Activated gamma-delta T cell treated with Interleukin-2 at 50 U/mL for 16 hours (primary cell): ENCODE results near the gene SLC25A33.
"Not testable (repeated sequence)": the region's sequence is repeated elsewhere in the genome, so short reads cannot be mapped to it uniquely, and the experiment has no call there.

Source experiments
- DNase-seq: peaks from one replicate; pipeline ENCODE4 v3.0.0-alpha.2; 2020

SLC25A33 gene

DNA sequence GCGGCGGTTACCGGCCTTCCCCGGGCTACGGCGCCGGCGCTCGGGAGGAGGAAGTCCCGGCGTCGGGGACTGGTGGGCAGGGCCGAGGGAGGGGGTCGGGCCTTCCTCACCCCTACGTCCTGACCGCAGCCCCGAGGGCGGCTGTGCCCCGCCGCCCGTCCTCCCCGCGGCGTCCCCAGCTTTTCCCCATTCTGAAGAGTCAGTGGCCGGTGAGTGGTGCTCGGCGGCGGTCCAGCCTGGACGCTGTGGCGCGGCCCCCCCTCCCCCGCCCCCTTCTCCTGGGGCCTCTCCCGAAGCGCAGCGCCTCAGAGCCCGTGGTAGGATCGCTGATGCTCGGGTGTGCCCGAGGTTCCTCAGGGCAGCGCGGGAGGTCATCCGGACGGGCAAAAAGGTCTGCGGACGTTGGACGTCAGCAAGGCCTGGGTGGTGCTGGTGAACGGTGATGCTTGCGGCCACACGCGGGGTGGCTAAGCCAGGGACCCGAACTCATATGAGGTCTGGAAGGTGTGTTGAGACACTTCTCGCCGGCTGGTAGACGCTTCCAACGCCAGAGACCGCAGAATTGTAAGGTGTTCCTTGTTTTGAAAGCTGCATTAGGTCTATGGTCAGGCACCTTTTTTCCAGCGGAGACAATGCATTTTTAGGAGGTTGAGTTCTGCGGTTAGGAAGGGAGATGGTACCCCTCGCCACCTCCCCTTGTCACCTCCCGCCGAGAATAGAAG lies 725 bp downstream of the SLC25A33 start:
- DNase-seq = peak; percentile 40

DNA sequence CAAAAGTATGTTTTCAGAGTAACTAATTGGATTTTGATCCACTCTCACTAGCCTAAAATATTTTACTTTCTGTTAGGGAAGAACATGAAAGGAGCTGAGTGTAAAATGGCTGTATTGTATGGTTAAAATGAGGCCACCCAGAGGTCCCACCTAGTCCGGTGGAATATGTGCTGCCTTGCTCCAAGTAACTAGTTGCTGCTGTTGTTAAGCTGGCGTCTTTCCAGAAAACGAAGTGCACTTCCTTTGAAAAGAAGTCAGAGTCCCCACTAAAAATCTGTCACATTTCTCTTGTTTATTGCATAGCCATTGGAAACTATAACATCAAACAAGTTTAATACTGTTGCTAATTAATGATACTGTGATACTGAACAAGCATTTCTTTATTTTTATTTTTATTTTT lies 3.2 kb downstream of the SLC25A33 start:
- DNase-seq = no peak

DNA sequence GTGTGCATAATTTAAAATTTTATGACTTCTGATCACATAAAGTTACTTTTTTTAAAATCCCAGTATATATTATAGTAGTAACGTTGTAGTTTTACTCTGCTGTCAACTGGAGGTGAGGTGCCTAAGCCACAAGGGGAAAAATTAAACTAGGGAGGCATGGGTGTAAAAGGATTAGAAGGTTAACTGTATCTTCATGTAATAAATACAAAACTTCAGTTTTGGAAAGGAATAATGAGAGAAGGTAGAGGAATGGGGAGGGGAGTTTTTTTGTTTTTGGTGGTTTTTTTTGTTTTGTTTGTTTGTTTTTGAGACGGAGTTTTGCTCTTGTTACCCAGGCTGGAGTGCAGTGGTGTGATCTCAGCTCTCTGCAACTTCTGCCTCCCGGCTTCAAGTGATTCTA lies 5.7 kb downstream of the SLC25A33 start:
- DNase-seq = no peak

DNA sequence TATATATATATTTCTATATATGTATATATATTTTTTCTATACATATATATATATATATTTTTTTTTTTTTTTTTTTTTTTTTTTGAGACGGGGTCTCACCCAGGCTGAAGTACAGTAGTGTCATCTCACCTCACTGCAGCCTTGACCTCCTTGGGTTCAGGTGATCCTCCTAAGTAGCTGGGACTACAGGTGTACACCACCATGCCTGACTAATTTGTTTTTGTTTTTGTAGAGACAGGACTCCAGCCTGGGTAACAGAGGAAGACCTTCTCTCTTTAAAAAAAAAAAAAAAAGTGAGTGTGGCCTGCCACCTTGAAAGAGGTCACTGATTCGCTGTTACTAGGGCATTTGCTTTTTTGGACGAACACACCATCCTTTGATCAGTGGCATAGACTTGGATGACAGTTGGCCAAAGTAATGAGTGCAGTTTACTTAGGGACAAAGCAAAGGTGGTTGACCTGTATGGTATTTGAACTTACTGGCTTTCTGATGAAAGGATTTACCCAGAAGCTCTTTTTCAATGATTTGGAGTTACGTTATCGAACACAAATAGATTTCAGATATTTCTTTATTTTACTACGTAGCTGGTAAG lies 10.8 kb downstream of the SLC25A33 start:
- no peak for DNase-seq

DNA sequence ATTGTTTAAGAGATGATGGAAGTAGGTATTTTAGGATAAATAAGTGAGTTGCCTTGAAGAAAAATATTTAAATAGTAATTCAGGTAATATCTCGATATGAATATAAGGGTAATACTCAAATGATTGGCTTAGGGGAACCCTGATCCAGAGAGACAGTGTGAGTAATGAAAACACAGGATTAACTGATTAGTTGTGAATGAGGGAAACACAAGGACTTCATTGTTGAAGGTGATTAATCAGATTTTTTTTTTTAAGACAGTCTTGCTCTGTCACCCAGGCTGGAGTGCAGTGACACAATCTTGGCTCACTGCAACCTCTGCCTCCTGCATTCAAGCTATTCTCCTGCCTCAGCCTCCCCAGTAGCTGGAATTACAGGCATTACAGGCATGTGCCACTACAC lies 12.7 kb downstream of the SLC25A33 start:
- DNase-seq = no peak

DNA sequence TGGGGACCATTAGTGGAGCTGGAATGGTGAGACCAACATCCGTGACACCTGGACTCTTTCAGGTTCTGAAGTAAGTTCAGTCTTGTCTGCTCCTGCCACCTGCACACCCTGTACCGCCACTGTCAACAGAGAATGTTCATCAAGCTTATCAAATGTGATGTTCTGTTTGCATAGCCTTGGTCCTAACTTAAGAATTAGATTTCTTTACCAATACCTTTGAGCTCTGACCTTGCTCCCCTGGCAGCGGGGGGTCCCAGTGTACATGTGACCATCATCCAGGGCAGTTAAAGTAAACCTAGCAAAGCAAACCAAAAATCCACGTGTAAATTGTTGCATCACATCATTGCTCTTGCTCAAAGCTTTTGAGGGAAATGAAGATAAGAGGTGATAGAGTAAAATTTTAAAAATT lies 14.5 kb downstream of the SLC25A33 start:
- DNase-seq = no peak

DNA sequence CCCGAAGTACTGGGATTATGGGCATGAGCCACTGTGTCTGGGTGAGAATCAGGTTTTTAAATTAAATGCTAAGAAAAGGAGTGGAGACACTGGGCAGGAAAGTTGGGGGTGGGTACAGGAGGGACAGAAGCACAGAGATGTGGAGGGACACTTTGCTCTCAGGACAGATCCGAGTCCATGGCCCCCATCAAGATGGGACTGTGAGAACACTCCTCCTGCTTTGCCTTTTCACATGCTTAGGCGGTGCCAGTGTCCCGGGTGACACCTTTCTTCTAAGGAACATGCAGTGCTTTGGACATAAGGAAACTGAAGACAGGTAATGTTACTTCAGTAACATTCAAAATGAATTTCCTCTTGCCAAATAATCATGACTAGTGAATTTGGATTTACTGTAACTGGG lies 16.7 kb downstream of the SLC25A33 start:
- no peak for DNase-seq

DNA sequence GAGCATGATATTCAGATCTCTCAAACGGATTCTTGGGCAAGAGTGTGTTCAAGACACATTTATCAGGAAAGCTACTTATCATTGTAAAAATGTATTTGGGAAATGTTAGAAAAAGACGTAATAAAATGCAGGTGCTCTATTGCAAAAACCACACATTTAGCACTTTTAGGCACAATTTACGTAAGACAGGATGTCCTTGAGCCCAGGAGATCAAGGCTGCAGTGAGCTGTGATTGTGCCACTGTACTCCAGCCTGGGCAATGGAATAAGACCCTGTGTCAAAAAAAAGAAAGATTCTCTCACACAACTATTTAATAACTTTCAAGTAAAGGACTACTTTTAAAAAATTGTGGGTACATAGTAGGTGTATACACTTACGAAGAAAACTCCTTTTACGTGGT lies 18.4 kb downstream of the SLC25A33 start:
- no peak for DNase-seq

DNA sequence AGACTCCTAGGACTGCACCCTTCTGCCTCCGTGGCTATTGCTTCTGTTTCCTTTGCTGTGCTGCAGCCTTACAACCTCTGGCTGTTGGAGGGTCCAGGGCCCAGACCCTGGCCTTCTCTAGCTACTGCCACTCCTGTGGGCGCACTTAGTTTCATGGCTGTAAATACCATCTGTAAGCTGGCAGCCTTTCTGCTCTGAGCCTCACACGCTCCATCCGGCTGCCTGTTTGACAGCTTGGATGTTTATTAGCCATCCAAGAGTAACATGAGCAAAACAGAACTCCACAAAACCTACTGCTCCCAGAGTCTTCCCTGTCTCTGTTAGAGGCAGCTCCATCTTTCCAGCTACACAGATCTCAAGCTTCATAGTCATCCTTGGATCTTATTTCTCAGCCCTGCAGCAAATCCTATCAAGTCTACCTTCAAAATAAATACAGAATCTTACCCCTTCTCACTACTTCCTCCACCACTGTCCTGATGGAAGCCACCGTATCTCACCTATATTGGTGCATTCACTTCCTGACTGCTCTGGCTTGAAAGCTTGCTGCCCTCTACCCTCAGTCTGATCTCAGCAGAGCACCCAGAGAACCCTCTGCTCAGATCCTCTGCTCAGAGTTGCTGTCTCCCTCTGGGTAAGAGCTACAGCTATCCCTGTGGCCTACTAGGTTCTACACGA lies 19.1 kb downstream of the SLC25A33 start:
- peak; percentile 12 for DNase-seq

DNA sequence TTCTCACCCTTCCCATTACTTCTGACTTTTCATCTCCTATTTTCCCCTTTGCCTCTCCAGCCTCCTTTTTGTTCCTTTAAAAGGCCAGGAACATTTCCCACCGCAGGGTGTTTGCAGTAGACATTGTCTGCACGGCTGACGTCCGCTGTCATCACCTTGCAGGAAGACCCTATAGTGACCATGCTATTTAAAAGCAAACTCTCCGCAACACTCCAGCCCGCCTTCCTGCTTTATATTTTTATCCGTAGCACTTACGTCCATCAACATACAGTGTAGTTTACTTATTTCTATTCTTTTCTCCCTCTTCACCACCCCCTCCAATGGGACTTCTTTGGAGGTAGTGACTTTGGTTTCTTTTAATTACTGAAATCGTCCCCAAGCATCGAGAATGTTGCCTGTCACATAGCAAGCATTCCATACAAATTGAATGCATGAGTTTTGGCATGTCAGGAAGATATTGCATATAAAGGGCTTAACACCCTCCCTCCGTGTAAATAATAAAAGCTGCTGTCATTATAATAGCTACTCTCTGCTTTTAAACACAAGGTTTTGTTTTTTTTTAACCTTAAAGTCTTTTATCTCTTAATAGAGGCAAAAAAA lies 19.8 kb downstream of the SLC25A33 start:
- DNase-seq = no peak

DNA sequence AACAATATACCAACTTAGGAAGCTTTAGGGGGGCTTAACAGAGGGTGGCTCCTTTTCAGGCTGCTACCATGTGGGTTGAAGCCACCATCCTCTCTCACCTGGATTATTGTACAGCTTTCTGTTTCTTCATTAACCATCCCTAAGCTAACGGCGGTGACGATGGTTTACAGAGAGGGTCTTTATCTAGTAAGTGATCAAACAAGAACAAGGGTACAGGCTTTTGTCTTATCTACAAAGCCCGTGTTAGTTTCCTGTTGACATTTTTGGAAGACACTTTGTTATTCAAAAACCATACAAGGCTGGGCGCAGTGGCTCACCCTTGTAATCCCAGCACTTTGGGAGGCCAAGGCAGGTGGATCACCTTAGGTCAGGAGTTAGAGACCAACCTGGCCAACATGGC lies 20.4 kb downstream of the SLC25A33 start:
- peak; percentile 19 for DNase-seq

DNA sequence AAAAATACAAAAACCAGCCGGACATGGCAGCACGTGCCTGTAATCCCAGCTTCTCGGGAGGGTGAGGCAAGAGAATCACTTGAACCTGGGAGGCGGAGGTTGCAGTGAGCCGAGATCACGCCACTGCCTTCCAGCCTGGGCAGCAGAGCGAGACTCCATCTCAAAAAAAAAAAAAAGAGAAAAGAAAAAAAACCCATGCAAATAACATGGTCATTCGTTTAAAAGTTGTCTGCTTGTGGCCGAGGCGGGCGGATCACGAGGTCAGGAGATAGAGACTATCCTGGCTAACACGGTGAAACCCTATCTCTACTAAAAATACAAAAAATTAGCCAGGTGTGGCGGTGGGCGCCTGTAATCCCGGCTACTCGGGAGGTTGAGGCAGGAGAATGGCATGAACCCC lies 20.8 kb downstream of the SLC25A33 start:
- not testable (repeated sequence) for DNase-seq

DNA sequence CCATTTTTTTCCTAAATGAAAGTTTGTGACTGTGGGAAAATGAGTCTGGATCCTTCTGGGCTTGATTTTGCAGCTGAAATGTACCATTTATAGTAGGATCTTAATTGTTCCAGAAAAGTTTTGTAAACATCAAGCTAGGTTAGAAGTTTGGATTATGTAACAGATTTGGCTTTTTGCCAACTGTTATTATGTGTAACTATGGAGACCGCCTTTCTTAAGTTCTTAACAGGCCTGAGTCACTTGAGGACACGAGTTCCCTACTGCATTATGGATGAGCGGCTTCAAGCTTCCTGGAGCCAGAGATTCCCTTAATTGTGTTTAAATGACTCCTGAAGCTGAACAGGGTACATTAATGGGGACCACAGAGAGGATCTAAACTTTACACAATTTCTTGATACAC lies 22.2 kb downstream of the SLC25A33 start:
- no peak for DNase-seq

DNA sequence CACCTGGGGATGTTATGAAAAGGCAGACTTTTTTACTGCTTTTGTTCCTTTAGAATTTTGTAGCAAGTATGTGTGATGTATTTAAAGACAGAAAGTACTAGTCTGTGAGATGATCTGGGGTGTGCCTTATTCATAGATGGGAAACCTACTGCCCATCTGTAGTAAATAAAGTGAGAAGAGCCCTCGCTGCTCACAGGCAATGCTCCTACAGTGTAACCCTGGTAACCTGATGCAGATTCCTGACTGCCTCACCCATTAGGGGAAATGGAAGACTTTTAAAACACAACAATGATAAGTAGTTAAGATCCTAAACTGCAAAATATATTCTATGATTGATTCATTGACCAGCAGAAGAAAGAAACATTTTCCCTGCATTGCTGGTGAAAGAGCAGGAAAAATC lies 30.0 kb downstream of the SLC25A33 start:
- no peak for DNase-seq

DNA sequence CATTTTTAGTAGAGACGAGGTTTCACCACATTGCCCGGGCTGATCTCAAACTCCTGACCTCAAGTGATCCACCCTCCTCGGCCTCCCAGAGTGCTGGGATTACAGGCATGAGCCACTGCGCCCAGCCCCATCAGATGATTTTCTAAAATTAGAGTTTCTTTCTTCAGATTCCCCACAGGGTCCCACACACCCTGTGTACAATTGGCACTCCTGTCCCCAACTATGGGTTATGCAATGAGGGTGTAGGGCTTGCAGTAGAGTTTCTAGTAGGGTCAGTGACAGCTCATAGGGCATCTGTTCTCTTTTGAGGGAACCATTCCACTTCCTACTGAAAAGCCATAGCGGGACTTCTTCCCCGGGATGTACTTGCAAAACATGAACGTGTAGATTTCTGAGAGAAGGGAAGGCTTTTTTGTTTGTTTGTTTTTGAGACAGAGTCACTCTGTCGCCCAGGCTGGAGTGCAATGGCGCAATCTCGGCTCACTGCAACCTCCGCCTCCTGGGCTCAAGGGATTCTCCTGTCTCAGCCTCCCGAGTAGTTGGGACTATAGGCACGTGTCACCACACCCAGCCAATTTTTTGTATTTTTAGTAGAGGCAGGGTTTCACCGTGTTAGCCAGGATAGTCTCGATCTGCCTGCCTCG lies 31.7 kb downstream of the SLC25A33 start:
- not testable (repeated sequence) for DNase-seq

DNA sequence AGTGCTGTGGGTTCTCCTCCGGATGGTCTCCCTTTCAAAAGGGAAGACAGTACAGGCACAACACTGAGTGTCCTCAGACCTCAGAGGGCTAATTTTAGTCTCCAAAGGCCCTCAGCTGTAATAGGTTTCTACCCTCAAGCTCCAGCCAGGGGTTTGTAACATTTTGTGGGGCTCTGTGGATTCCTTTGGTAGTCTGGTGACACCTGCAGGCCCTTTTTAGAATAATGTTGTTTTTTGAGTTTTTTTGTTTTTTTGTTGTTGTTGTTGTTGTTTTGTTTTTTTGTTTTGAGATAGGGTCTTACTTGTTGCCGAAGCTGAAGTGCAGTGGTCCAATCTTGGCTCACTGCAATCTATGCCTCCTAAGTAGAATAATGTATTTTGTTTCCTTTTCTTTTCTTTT lies 34.5 kb downstream of the SLC25A33 start:
- no peak for DNase-seq

DNA sequence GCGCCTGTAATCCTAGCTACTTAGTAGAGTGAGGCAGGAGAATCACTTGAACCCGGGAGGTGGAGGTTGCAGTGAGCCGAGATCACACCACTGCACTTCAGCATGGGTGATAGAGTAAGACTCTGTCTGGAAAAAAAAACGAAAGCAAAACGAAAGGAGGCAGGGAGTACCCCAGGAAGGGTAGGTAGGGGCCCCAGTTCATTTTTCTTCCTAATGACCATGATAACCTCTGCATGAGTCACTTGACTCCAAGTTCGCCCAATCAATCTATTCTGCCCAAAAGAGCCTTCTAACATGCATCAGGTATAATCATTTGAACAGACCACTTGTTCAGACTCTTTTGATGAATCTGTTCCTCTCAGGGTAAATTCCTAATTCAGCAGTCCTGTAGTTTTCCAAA lies 36.2 kb downstream of the SLC25A33 start:
- DNase-seq = no peak

DNA sequence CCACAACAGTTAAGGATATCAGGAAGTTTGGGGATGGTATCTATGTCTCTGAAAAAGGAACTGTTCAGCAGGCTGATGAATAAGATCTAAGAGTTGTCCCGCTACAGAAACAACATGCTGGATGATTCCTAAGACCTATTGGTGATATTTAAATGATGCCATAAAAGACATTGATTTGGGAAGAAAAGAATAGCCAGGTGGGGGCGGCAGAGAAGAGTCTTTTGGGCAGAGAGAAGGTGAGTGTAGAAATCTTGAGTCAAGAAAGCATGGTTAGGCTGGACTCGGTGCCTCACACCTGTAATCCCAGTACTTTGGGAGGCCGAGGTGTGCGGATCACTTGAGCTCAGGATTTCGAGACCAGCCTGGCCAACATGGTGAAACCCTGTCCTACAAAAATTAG lies 37.6 kb downstream of the SLC25A33 start:
- DNase-seq = no peak

DNA sequence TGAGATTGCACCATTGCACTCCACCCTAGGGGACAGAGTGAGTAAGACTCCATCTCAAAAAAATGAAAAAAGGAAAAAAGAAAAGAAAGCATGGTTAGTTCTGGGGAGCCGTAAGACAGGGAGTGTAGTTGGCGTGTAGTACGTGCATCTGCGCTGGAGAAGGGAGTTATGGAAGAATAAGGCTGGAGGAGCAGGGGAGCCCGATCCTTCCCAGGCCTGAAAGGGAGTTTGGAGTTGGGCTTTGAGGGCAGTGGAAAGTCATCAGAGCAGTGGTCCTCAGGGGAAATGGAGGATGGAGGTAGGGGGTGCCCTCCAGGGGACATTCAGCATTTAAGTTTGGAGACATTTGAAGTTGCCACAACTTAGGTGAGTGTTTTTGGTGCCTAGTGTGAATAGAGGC lies 38.2 kb downstream of the SLC25A33 start:
- DNase-seq = no peak

DNA sequence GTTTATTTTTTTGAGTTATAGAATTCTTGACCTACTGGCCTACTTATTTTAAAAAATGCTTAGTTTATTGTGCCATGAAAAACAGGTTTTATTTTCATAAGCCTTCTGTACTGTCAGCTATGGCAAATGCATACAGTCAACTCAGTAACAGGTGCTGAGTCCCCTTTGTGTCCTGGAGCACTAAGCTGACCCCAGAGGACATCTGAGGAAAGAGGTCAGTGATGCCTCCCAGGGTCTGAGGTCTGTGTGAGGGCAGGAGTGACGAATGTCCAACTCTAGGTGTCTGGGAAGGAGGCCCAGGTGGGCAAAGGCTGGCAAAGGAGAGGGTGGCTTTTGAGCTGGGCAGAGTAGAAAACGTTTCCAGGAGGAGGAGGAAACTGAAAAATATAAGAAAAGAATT lies 41.7 kb downstream of the SLC25A33 start:
- no peak for DNase-seq

DNA sequence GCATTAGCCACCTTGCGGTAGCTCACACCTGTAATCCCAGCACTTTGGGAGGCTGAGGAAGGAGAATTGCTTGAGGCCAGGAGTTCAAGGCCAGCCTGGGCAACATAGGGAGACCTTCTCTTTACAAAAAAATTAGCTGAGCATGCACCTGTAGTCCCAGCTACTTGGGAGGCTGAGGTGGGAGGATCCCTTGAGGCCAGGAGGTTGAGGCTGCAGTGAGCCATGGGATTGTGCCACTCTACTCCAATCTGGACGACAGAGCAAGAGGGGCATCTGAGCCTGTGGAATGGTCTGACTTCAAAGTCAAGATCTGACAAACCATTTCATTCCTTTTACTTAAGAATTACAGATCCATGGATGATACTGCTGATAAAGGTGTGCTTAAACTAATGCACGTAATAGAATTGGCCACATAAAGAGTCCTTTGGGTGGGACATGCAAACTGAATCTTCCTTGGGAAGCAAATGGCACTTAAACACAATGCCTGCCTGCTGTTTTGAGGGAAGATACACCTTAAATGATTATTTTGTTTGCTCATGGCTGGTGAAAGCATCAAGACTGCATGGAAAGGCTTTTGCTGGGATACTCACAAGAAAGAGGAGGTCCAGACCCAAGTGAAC lies 47.0 kb downstream of the SLC25A33 start:
- no peak for DNase-seq

DNA sequence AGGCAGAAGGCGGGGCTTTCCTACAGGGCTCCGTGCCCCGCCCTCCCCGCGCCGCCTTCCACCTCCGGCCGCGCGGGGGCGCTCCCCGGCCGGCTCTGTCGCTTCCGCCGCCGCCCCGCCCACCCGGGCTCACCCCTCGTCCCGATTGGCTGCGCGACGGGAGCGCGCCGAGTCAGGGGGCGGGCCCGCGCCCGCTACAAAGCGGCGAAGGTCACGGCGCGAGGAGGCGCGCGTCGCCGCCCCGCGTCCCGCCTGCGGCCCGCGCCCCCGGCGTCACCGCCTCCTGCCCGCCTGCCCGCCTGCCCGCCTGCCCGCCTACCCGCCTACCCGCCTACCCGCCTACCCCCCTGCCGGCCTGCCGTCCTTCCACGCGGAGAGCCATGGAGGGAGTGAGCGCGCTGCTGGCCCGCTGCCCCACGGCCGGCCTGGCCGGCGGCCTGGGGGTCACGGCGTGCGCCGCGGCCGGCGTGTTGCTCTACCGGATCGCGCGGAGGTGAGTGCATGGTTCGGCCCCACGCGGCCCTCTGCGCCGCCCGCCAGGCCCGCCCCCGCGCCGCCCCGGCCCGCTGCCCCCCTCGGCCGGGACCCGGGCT lies 49.4 kb downstream of the SLC25A33 start, which contains the start of gene TMEM201:
Gene TMEM201, plus strand, starts transcription at position 361 of the 593 bp plus-strand sequence. Its CDS starts 20 bp downstream, at position 381.
- DNase-seq = peak; percentile 94
